OCI-LY7 (cell line): Measurements from ENCODE around the gene SENP2. TPM values are rescaled to one million over a fixed set of nuclear protein-coding genes. Genes with fewer than 3 reads are reported as not detected.

Experiments used
- BruUV-seq: library from RNA; stranded (reverse); fragments of 400-500 nt; replicated peaks from 2 replicates; lab custom pipeline; 2021; lab: Mats Ljungman, UMichigan
- CTCF ChIA-PET: fragments of 300-600 bp; sonication (Branson Sonifier 250); formaldehyde crosslinking; loops from one replicate; lab custom pipeline; 2022; ENCODE audit warnings: antibody characterized with exemption; ENCODE audit not compliant: unreplicated experiment; lab: Charles Lee
- POLR2A ChIA-PET: fragments of 300-600 bp; sonication (Branson Sonifier 250); formaldehyde crosslinking; loops from one replicate; lab custom pipeline; 2022; ENCODE audit warnings: antibody characterized with exemption; lab: Charles Lee
- DNase-seq: peaks from one replicate; pipeline ENCODE4 v3.0.0-alpha.2; 2015; ENCODE audit warnings: low spot score
- H2AFZ ChIP-seq: fragments of 200-600 bp; sonication (generic), shearing (Covaris generic); 2 replicates; pipeline ENCODE4 v1.6.1; 2014; ENCODE audit warnings: mild to moderate bottlenecking, antibody characterized with exemption, low read length, moderate library complexity
- H3K27ac ChIP-seq: fragments of 200-600 bp; sonication (generic); 2 replicates; pipeline ENCODE4 v1.5.1; 2014; ENCODE audit warnings: mixed run types, low read depth, mild to moderate bottlenecking, moderate library complexity, low read length, inconsistent platforms; ENCODE audit not compliant: poor library complexity, severe bottlenecking
- H3K36me3 ChIP-seq: fragments of 200-600 bp; sonication (generic); 2 replicates; pipeline ENCODE4 v1.6.1; 2014; ENCODE audit warnings: mild to moderate bottlenecking, antibody characterized with exemption, low read length, moderate library complexity, mixed read lengths; ENCODE audit not compliant: insufficient read depth
- H3K4me1 ChIP-seq: fragments of 200-600 bp; sonication (generic); 2 replicates; pipeline ENCODE4 v1.5.1; 2014; ENCODE audit warnings: mild to moderate bottlenecking, low read length; ENCODE audit not compliant: insufficient read depth, poor library complexity, severe bottlenecking
- H3K4me2 ChIP-seq: fragments of 200-600 bp; sonication (generic); 2 replicates; pipeline ENCODE4 v1.6.1; 2014; ENCODE audit warnings: mild to moderate bottlenecking, low read length
- H3K4me3 ChIP-seq: fragments of 200-600 bp; sonication (generic); 2 replicates; pipeline ENCODE4 v1.5.1; 2014; ENCODE audit warnings: mild to moderate bottlenecking, low read depth, low read length; ENCODE audit not compliant: poor library complexity, severe bottlenecking
- H3K79me2 ChIP-seq: fragments of 200-600 bp; sonication (generic); 2 replicates; pipeline ENCODE4 v1.6.1; 2016; ENCODE audit warnings: low read depth, mild to moderate bottlenecking, low read length, moderate library complexity, mixed read lengths; ENCODE audit not compliant: insufficient read depth
- H3K9me2 ChIP-seq: fragments of 200-600 bp; sonication (generic); 2 replicates; pipeline ENCODE4 v1.6.1; 2016; ENCODE audit warnings: mild to moderate bottlenecking, low read length, mixed read lengths; ENCODE audit not compliant: insufficient read depth
- H3K9me3 ChIP-seq: fragments of 200-600 bp; sonication (generic); 2 replicates; pipeline ENCODE4 v1.6.1; 2014; ENCODE audit warnings: mild to moderate bottlenecking, mixed run types, low read length, mixed read lengths
- H4K20me1 ChIP-seq: fragments of 200-600 bp; sonication (generic); 2 replicates; pipeline ENCODE4 v1.6.1; 2014; ENCODE audit warnings: mild to moderate bottlenecking, antibody characterized with exemption, low read length, moderate library complexity, mixed read lengths; ENCODE audit not compliant: insufficient read depth
- CTCF ChIP-seq: fragments of 200-600 bp; sonication (generic); conservative IDR thresholded peaks from 2 replicates; pipeline ENCODE4 v1.5.1; 2014; ENCODE audit warnings: mild to moderate bottlenecking, antibody characterized with exemption, low read length, moderate library complexity, mixed read lengths
- EZH2phosphoT487 ChIP-seq: fragments of 200-600 bp; sonication (generic); IDR thresholded peaks from 2 replicates; pipeline ENCODE4 v1.6.1; 2018; ENCODE audit warnings: low read depth, borderline replicate concordance, mild to moderate bottlenecking, mixed run types, antibody characterized with exemption, low read length, moderate library complexity, mixed read lengths
- intact Hi-C: fragments of 100-400 bp; cut with micrococcal nuclease; formaldehyde crosslinking; loops from one replicate; pipeline ENCODE4 v1.10.0; 2022; ENCODE audit not compliant: unreplicated experiment
- total RNA-seq, 2 experiments: library from RNA; depleted of rRNA in 1 of 2; stranded (reverse); fragments of >200 nt in 1 of 2; shearing (Covaris generic) in 1 of 2; gene quantifications; 2 replicates each; pipeline ENCODE4 v1.2.3, GENCODE V29; 2014 to 2022

SENP2 gene
- total RNA-seq, 2 experiments from 2014 or later: 39.8 to 64.5 TPM

GRCh38 chr3:185661772-185662171 lies 75.7 kb downstream of the SENP2 start:
- TF ChIP-seq EZH2phosphoT487 (no peak), CTCF (no peak)
- Histone ChIP-seq H3K36me3 (no peaks in the 10 kb centered on the region), H3K9me2 (no peaks in the 10 kb centered on the region), H3K4me2 (no peak overlapping the region), H3K4me1 (no peaks in the 10 kb centered on the region), H3K79me2 (no peaks in the 10 kb centered on the region), H4K20me1 (no peaks in the 10 kb centered on the region), H2AFZ (no peak overlapping the region), H3K27ac (no peak overlapping the region), H3K4me3 (no peak overlapping the region), H3K9me3 (no peaks in the 10 kb centered on the region)
- intact Hi-C loops: no loop called here
- DNase-seq: no peak
- CTCF ChIA-PET: no interaction called here
- POLR2A ChIA-PET: interaction anchor here (0.6 to 0.7 kb wide), 4 partner anchors 12 to 1285 kb away, joined by 3 to 4 read pairs (median 3); no protein-coding TSS in a partner anchor
- BruUV-seq: no TSS peak

DNA sequence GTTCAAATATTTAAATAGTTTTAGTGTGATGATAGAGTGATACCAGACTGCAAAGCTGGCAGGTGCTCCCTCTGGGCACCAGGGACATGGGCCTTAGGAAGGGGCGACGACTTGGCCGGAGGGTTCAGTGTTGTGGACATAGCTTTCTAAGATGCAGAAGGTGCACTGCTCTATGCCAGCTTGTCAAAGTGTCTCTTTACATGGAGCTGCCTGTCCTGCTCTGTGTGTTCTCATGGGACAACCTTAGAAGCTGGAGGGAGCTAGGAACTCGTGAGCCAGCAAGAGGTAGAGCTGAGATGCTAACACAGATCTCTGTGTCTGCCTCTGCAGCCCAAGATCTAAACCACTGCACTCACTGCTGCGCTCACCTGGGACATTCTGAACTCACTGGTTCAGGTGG lies 77.8 kb downstream of the SENP2 start:
- H3K4me2 ChIP-seq: no peak overlapping the region
- no peak for DNase-seq
- H3K79me2 ChIP-seq: no peaks in the 10 kb centered on the region
- intact Hi-C loops: no loop called here
- no peaks in the 10 kb centered on the region for H3K9me3 ChIP-seq
- no peaks in the 10 kb centered on the region for H3K9me2 ChIP-seq
- H3K4me3 ChIP-seq: no peak overlapping the region
- no peak overlapping the region for H2AFZ ChIP-seq
- no peak for TF ChIP-seq CTCF
- TF ChIP-seq EZH2phosphoT487: no peak
- POLR2A ChIA-PET: no interaction called here
- no peaks in the 10 kb centered on the region for H3K4me1 ChIP-seq
- H4K20me1 ChIP-seq: no peaks in the 10 kb centered on the region
- CTCF ChIA-PET: no interaction called here
- no peak overlapping the region for H3K27ac ChIP-seq
- no TSS peak for BruUV-seq
- H3K36me3 ChIP-seq: no peaks in the 10 kb centered on the region

DNA sequence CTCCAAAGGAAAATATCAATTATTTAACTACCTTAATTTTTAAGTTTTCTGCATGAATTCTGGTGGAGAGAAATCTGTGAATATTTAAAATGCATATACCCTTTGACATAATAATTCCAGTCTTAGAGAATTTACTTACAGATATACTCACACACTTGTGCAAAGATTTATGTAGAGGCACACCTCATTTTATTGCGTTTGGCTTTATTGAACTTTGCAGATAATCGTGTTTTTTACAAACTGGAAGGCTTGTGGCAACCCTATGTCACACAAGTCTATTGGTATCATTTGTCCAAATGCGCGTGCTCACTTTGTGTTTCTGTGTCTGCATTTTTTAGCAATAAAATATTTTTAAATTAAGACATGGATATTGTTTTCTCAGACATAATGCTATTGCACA lies 81.5 kb downstream of the SENP2 start:
- intact Hi-C loops: no loop called here
- Histone ChIP-seq H3K4me1 (no peaks in the 10 kb centered on the region), H3K4me3 (no peak overlapping the region), H3K79me2 (no peaks in the 10 kb centered on the region), H4K20me1 (no peaks in the 10 kb centered on the region), H3K4me2 (no peak overlapping the region), H3K27ac (no peak overlapping the region), H3K9me2 (no peaks in the 10 kb centered on the region), H3K36me3 (no peaks in the 10 kb centered on the region), H3K9me3 (no peaks in the 10 kb centered on the region), H2AFZ (no peak overlapping the region)
- BruUV-seq: no TSS peak
- TF ChIP-seq EZH2phosphoT487: no peak
- TF ChIP-seq CTCF: no peak
- CTCF ChIA-PET: no interaction called here
- POLR2A ChIA-PET: interaction anchor here (0.6 kb wide), 1 partner anchor 18 kb away, joined by 3 read pairs; no protein-coding TSS in a partner anchor
- DNase-seq: no peak
